Skin of body (tissue), 2 donors: ENCODE results near the gene MYRIP. TPM values are rescaled to one million over a fixed set of nuclear protein-coding genes. Genes with fewer than 3 reads are reported as not detected.

Experiments used
- small RNA-seq: library from RNA; depleted of rRNA; stranded (forward); fragments of <200 nt; gene quantifications from one replicate; pipeline ENCODE3, GENCODE V24; 2014; ENCODE audit warnings: low replicate concordance
- total RNA-seq: library from RNA; depleted of rRNA; stranded (reverse); fragments of >200 nt; gene quantifications from one replicate; pipeline ENCODE4 v1.2.3, GENCODE V29; 2014

The MYRIP gene
- total RNA-seq, 1 donor from 2014 or later: 0.99 TPM

Small RNAs within 50 kb of the gene (small RNA-seq; reads per million reads assigned to genes)
- gene RF00264 (not detected), gene RN7SL411P (not detected), gene RNU4-56P (not detected)
